HFF-Myc (cell line): ENCODE measurements around the gene SLC12A2.

Experiments used
- DNase-seq: peaks from one replicate; pipeline ENCODE4 v3.0.0-alpha.2; 2011; ENCODE audit warnings: low read depth; ENCODE audit errors: extremely low read depth
- H3K4me3 ChIP-seq: replicated peaks from 2 replicates; pipeline ENCODE4 v1.5.1; 2011; ENCODE audit warnings: low read depth, mild to moderate bottlenecking, control low read depth, low read length
- TF ChIP-seq, protein P1 (sequence below): IDR thresholded peaks from 2 replicates; pipeline ENCODE4 v1.5.1; 2012; ENCODE audit warnings: mild to moderate bottlenecking, low read depth, low read length, control low read depth; ENCODE audit errors: missing control alignments

SLC12A2 gene

DNA sequence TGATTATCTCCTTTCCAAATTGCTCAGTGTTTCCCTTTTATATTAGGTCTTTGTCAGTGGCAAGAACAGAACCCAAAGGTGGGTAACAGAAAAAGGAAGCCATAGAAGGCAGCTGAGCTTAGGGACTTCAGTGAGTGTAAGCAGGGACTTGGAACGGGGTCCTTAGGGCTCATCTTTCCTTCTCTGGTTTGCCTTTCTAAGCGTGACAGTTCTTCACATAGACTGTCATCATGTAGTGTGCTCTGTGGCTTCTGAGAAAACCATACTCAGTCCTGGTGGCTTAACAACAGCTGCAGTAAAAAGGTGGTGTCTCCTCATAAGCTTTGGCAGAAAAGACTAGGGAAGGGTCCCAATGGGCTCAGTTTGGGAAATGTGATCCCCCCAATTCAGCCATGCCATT is 108.8 kb downstream of the SLC12A2 start:
- TF ChIP-seq, protein P1, sequence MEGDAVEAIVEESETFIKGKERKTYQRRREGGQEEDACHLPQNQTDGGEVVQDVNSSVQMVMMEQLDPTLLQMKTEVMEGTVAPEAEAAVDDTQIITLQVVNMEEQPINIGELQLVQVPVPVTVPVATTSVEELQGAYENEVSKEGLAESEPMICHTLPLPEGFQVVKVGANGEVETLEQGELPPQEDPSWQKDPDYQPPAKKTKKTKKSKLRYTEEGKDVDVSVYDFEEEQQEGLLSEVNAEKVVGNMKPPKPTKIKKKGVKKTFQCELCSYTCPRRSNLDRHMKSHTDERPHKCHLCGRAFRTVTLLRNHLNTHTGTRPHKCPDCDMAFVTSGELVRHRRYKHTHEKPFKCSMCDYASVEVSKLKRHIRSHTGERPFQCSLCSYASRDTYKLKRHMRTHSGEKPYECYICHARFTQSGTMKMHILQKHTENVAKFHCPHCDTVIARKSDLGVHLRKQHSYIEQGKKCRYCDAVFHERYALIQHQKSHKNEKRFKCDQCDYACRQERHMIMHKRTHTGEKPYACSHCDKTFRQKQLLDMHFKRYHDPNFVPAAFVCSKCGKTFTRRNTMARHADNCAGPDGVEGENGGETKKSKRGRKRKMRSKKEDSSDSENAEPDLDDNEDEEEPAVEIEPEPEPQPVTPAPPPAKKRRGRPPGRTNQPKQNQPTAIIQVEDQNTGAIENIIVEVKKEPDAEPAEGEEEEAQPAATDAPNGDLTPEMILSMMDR: no peak
- no peak overlapping the region for H3K4me3 ChIP-seq
- DNase-seq: no peak

DNA sequence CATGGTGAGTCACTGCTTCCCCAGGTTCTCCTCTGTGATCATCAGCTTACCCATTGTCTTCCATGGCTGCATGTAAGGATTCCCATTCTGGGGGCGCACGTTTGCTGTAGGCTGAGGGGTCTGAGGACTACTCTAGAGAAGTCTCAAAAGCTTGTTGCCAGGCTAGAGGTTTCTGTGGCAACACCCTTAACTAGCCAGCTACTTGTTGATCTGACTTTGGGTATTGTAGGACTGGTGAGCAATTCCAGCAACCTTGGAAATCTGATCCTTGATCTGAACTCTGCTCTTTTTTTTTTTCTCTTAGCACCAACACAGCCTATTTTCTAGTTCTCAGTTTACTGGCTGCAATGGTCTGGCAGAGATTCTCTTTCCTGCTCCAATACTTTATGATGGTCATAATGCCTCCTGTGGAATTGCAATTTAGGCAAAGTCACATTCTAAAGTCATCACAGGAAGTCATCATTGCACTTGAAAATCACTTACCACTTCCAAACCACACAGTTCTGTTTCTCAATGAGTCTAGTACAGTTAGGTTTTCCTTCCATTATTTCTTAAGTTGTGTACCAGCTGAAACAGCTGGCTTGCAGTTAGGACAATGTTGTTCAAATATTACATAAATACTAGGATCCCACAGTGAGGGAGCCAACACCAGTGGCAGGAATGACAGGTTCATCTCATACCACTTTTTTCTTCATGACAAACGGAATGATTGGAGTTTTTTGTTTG is 110.3 kb downstream of the SLC12A2 start:
- no peak for DNase-seq
- TF ChIP-seq, protein P1: no peak
- no peak overlapping the region for H3K4me3 ChIP-seq

DNA sequence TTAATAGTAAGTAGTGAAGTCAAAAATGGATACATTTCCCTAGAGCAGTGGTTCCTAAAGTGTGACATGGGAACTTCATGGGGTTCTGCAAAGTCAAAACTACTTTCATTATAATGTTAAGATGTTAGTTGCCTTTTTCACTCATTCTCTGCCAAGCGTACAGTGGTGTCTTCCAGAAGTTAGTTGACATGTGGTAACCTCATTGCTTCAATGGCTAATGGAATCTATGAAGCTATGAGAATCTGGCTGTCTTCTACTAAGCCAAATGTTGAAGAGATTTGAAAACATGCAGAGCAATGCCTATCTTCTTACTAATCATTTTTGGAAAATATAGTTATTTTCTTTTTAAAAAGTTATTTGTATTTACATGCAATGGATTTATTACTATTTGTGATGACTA is 111.8 kb downstream of the SLC12A2 start:
- no peak for DNase-seq
- TF ChIP-seq, protein P1: no peak
- H3K4me3 ChIP-seq: no peak overlapping the region

DNA sequence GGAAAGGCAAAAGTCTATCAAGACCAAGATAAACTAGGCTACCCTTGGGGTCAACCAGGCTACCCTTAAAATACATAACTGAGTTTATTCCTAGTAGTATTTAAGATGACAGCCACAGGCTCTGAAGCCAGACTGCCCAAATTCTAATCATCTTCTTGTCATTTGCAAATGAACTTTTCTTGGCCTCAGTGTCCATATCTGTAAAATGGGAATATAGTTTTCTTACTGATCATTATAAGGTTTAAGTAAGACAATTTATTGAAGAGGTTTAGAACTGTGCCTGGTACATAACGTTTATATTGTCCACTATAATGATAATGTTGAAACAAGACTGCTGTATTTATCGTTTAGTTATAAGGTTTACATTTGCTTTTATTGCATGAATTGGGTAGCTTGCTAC is 112.5 kb downstream of the SLC12A2 start:
- DNase-seq: no peak
- H3K4me3 ChIP-seq: no peak overlapping the region
- TF ChIP-seq, protein P1: no peak

DNA sequence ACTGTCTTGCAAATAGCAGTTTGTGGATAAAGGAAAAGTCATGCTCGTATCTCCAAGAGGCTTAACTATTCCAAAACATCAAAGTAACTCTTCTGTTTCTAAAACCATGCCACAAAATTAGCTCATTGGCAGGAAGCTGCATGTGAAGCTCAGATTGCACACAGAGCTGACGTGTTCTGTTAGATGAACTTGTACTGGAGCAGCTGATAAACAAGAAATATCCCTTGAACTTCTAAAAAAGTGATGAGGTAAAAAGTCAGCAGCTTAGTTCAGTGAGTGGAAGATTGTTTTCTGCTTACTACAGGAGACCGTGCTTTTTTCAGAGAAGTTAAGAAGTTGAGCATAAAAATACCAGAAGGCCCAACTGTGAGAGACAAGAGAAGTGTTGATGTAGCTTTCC is 113.2 kb downstream of the SLC12A2 start:
- H3K4me3 ChIP-seq: no peak overlapping the region
- TF ChIP-seq, protein P1: no peak
- DNase-seq: no peak

DNA sequence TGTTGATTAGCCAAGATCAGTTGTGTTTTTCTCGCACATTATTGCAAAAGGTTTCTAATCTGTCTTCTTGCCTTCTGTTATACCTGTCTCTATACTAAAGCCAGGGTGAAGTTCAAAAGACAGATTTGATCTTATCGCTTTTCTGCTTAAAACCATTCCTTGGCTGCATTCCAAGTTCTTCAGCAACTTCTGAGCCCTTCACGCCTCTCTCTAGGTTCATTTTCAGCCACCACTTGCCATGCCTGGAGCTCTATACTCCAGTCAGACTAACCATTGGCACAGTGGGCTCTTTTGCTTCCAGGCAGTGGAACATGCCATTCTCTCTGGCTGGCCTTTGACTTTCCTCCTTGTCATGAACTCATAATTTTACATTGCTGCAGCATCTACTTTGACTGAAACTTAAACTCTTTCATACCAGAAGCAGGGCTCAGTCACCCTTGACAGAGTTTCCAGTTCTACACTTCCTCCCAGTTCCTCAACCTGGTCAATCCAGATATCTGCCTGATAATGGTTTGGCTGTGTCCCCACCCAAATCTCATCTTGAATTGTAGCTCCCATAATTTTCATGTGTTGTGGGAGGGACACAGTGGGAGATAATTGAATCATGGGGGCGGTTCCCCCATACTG is 114.4 kb downstream of the SLC12A2 start:
- no peak for DNase-seq
- H3K4me3 ChIP-seq: no peak overlapping the region
- TF ChIP-seq, protein P1: no peak

DNA sequence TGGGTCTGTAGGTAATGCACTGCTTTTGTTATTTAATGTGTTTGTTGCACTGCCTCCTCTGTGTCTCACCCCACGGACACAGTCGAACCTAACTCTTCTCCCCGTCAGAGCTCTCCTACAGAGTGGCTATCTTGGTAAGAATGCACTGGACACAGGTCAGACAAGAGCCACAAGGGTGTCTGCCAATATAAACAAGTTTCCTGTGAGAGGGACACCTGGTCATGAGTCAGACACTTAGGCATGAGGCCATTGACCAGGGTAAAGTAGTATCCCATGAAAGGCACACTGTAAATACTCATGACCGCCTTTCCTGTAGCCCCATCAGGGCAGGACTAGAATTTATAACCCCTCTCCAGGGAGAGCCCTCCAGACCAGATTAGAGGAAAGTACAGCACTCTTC is 115.5 kb downstream of the SLC12A2 start:
- TF ChIP-seq, protein P1: no peak
- no peak for DNase-seq
- H3K4me3 ChIP-seq: no peak overlapping the region
